ENCODE data around the gene NDC1. TPM values are rescaled to one million over a fixed set of nuclear protein-coding genes. Genes with fewer than 3 reads are reported as not detected.

The NDC1 gene, protein sequence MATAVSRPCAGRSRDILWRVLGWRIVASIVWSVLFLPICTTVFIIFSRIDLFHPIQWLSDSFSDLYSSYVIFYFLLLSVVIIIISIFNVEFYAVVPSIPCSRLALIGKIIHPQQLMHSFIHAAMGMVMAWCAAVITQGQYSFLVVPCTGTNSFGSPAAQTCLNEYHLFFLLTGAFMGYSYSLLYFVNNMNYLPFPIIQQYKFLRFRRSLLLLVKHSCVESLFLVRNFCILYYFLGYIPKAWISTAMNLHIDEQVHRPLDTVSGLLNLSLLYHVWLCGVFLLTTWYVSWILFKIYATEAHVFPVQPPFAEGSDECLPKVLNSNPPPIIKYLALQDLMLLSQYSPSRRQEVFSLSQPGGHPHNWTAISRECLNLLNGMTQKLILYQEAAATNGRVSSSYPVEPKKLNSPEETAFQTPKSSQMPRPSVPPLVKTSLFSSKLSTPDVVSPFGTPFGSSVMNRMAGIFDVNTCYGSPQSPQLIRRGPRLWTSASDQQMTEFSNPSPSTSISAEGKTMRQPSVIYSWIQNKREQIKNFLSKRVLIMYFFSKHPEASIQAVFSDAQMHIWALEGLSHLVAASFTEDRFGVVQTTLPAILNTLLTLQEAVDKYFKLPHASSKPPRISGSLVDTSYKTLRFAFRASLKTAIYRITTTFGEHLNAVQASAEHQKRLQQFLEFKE
- 20.8 to 25.0 TPM (median 23.6 TPM) in 5 replicates for total RNA-seq (2022; extraction: Qiagen RNA extraction)

DNA sequence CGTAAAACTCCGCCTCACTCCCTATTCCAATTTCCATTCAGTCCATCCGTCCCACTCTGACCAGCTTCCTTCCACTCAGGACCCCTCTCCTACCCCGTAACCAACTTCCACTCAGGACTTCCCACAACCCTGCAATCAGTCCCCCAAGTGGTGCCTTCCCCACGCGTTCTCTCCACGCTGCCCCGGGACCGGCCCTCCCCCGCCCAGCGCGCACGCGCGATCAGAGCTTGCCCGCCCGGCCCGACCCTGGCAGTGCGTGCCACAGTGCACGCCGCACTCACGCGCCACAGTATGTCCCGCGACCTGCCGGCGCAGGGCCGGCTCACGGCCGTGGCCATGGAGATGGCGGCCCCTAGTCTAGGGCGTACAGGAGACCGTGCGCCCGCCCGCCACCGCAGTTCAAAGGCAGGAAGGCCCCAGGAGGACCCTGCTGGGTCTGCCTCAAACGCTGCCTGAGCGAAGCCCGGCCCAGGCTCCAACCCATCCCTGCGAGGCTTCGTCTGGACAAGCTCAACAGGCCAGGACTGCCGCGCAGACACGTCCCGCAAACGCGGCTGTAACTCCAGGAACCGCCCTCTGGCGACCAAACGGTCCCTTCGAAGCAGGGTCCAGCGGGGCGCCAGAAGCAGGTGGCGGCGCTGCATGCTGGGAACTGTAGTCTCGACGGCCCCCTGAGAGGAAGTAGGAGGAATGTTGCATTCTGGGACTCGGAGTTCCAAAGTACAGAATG, at the start of gene NDC1:
TSS of gene NDC1 (minus strand) at position 373 of the 730 bp plus-strand sequence. CDS start at position 338, 35 bp downstream.

DNA sequence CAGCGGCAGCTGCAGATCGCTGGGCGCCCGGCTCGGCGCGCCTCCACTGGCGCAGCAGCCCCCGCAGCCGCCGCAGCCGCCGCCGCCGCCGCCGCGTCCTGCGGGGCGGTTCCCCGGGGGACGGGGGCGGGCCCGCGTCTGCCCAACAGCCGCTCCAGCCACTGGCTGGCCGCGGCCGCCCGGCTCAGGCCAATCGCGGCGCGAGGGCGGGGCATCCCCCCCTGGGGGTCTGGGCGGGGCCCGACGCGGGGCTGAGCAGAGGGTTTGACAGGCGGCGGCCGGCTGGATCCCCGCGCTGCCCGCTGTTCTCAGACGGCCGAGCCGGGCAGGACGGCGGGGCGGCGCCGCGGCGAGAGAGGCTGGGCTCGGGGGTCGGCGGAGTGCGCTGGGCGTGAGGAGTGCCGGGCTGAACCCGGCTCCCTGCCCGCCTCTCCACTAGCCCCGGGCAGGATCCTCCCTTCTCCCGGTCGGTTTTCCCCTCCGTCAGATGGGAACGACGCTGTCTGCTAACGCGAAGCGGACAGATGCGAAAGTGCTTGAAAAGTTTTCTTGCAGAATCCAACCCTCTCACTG, 98.9 kb downstream of the NDC1 start, which contains the start of gene GLIS1:
TSS of gene GLIS1 (minus strand) at position 56 of the 573 bp plus-strand sequence. CDS start 1,100 bp downstream, outside the sequence.

Other genes with a start within 250 kb of the NDC1 start
- 0.05 to 0.07 TPM (median 0.06 TPM) in 3 of 5 replicates, not detected in the others for gene GLIS1, start 99.1 kb downstream of the NDC1 start, total RNA-seq (2022; extraction: Qiagen RNA extraction)
- 11.2 to 14.5 TPM (median 12.3 TPM) in 5 replicates for gene YIPF1, start 51.5 kb upstream of the NDC1 start, total RNA-seq (2022; extraction: Qiagen RNA extraction)
- gene DIO1, start 55.9 kb upstream of the NDC1 start, total RNA-seq (2022; extraction: Qiagen RNA extraction): not detected in 5 replicates
- 26.2 to 42.2 TPM (median 28.2 TPM) in 5 replicates for gene IFT25, start 107.4 kb upstream of the NDC1 start, total RNA-seq (2022; extraction: Qiagen RNA extraction)
- gene LRRC42, start 108.1 kb upstream of the NDC1 start, total RNA-seq (2022; extraction: Qiagen RNA extraction): 27.0 to 31.7 TPM (median 29.3 TPM) in 5 replicates
- gene LDLRAD1, start 179.9 kb upstream of the NDC1 start, total RNA-seq (2022; extraction: Qiagen RNA extraction): not detected in 5 replicates
- 112 to 135 TPM (median 122 TPM) in 5 replicates for gene TMEM59, start 214.9 kb upstream of the NDC1 start, total RNA-seq (2022; extraction: Qiagen RNA extraction)
- gene TCEANC2, start 215.3 kb upstream of the NDC1 start, total RNA-seq (2022; extraction: Qiagen RNA extraction): 1.8 to 2.4 TPM (median 2.1 TPM) in 5 replicates